ENCODE data around the gene TYR.
"Not testable (repeated sequence)": the region's sequence is repeated elsewhere in the genome, so short reads cannot be mapped to it uniquely, and the experiment has no call there.

Gene TYR

GRCh38 chr11:89272540-89273088, 94.9 kb downstream of the TYR start:
- DNase-seq (ENCODE audit: low read depth in 2 of 2) = not testable (repeated sequence)

- DNase-seq (ENCODE audit: low read depth in 2 of 2) = not testable (repeated sequence)
Observed at GRCh38 chr11:89273220-89273619, 95.5 kb downstream of the TYR start.

- no peak for DNase-seq (ENCODE audit: low read depth in 2 of 2)
Observed at GRCh38 chr11:89275966-89276365, 98.3 kb downstream of the TYR start.

GRCh38 chr11:89279176-89279575, 101.5 kb downstream of the TYR start:
- no peak for DNase-seq (ENCODE audit: low read depth in 2 of 2)

- DNase-seq (ENCODE audit: low read depth in 2 of 2) = not testable (repeated sequence)
Observed at GRCh38 chr11:89281032-89281677, 103.5 kb downstream of the TYR start.

GRCh38 chr11:89286601-89287000, 108.9 kb downstream of the TYR start:
- DNase-seq (ENCODE audit: low read depth in 2 of 2) = not testable (repeated sequence)

- DNase-seq (ENCODE audit: low read depth in 2 of 2) = not testable (repeated sequence)
Observed at GRCh38 chr11:89288004-89288403, 110.3 kb downstream of the TYR start.

- DNase-seq (ENCODE audit: low read depth in 2 of 2) = no peak
Observed at GRCh38 chr11:89293965-89294679, 116.4 kb downstream of the TYR start.

- not testable (repeated sequence) for DNase-seq (ENCODE audit: low read depth in 2 of 2)
Observed at GRCh38 chr11:89295023-89295422, 117.3 kb downstream of the TYR start.

- DNase-seq (ENCODE audit: low read depth in 2 of 2) = not testable (repeated sequence)
Observed at GRCh38 chr11:89303029-89303428, 125.4 kb downstream of the TYR start.

GRCh38 chr11:89308272-89308671, 130.6 kb downstream of the TYR start:
- not testable (repeated sequence) for DNase-seq (ENCODE audit: low read depth in 2 of 2)

- DNase-seq (ENCODE audit: low read depth in 2 of 2) = not testable (repeated sequence)
Observed at GRCh38 chr11:89309321-89309985, 131.8 kb downstream of the TYR start.

- not testable (repeated sequence) for DNase-seq (ENCODE audit: low read depth in 2 of 2)
Observed at GRCh38 chr11:89310607-89311006, 132.9 kb downstream of the TYR start.

- no peak for DNase-seq (ENCODE audit: low read depth in 2 of 2)
Observed at GRCh38 chr11:89321401-89321800, 143.7 kb downstream of the TYR start.

- DNase-seq (ENCODE audit: low read depth in 2 of 2) = no peak
Observed at GRCh38 chr11:89327885-89328284, 150.2 kb downstream of the TYR start.

- DNase-seq (ENCODE audit: low read depth in 2 of 2) = not testable (repeated sequence)
Observed at GRCh38 chr11:89331940-89332339, 154.3 kb downstream of the TYR start.

- not testable (repeated sequence) for DNase-seq (ENCODE audit: low read depth in 2 of 2)
Observed at GRCh38 chr11:89333704-89334103, 156.0 kb downstream of the TYR start.

GRCh38 chr11:89337100-89337650, 159.5 kb downstream of the TYR start:
- not testable (repeated sequence) for DNase-seq (ENCODE audit: low read depth in 2 of 2)

GRCh38 chr11:89338073-89338472, 160.4 kb downstream of the TYR start:
- DNase-seq (ENCODE audit: low read depth in 2 of 2) = not testable (repeated sequence)

- not testable (repeated sequence) for DNase-seq (ENCODE audit: low read depth in 2 of 2)
Observed at GRCh38 chr11:89340450-89340849, 162.8 kb downstream of the TYR start.

- DNase-seq (ENCODE audit: low read depth in 2 of 2) = not testable (repeated sequence)
Observed at GRCh38 chr11:89342880-89343572, 165.4 kb downstream of the TYR start.

Measured in stimulated activated CD8-positive, alpha-beta memory T cell treated with anti-CD3 and anti-CD28 coated beads, Interleukin-7, amount 100 ng/mL, for 1 hour (primary cell).